Upper lobe of left lung (tissue), 6 donors: Measurements from ENCODE around the gene TVP23B. TPM values are rescaled to one million over a fixed set of nuclear protein-coding genes. Genes with fewer than 3 reads are reported as not detected.
A peak's percentile ranks its signal among the peaks of the same experiment; 100 is the strongest.
"Not testable (repeated sequence)": the region's sequence is repeated elsewhere in the genome, so short reads cannot be mapped to it uniquely, and the experiment has no call there.

Experiments used
- ATAC-seq, 2 donors: fragments of 200-7000 bp; cut with Tn5 transposase; one replicate each; pipeline ENCODE4 v1.9.1; 2022; ENCODE audit warnings: mild to moderate bottlenecking in 2 of 2, moderate library complexity in 2 of 2; ENCODE audit not compliant: low FRiP score in 2 of 2
- DNase-seq, 2 donors: peaks; one replicate each; pipeline ENCODE4 v3.0.0-alpha.2; 2019 to 2020
- H3K27ac ChIP-seq, 4 donors: fragments of 200-600 bp; sonication (generic); one replicate each; pipeline ENCODE4 v1.5.1; 2016 to 2019
- H3K27me3 ChIP-seq, 4 donors: fragments of 200-600 bp; sonication (generic); one replicate each; pipeline ENCODE4 v1.5.1; 2017 to 2019
- H3K36me3 ChIP-seq, 4 donors: fragments of 200-600 bp; sonication (generic); one replicate each; pipeline ENCODE4 v1.5.1; 2016 to 2019
- H3K4me1 ChIP-seq, 4 donors: fragments of 200-600 bp; sonication (generic); one replicate each; pipeline ENCODE4 v1.5.1; 2018 to 2019
- H3K4me3 ChIP-seq, 4 donors: fragments of 200-600 bp; sonication (generic); one replicate each; pipeline ENCODE4 v1.5.1; 2017 to 2019; ENCODE audit warnings: mild to moderate bottlenecking in 2 of 4, moderate library complexity in 1 of 4
- H3K9me3 ChIP-seq, 4 donors: fragments of 200-600 bp; sonication (generic); one replicate each; pipeline ENCODE4 v1.5.1; 2018 to 2019
- EP300 ChIP-seq, 4 donors: sonication (generic); formaldehyde crosslinking; IDR thresholded peaks; one replicate each; pipeline ENCODE4 v1.5.1; 2017; ENCODE audit warnings: antibody characterized with exemption in 4 of 4, control low read depth in 2 of 4
- POLR2A ChIP-seq, 4 donors: fragments of 450-650 bp; IDR thresholded peaks; one replicate each; pipeline ENCODE4 v1.5.1; 2016 to 2017; ENCODE audit warnings: antibody characterized with exemption in 4 of 4, mild to moderate bottlenecking in 2 of 4
- POLR2AphosphoS5 ChIP-seq, 2 donors: sonication (generic); formaldehyde crosslinking; IDR thresholded peaks; one replicate each; pipeline ENCODE4 v1.5.1; 2017; ENCODE audit warnings: antibody characterized with exemption in 2 of 2
- WGBS, 2 donors: methylation state at CpG; one replicate each; pipeline ENCODE4 v1.1.5; 2017 to 2018; 5-methylcytosine and 5-hydroxymethylcytosine counted together
- total RNA-seq, 6 donors: library from RNA; depleted of rRNA in 4 of 6; stranded (reverse); fragments of >200 nt in 4 of 6; gene quantifications; one replicate each; pipeline versions ENCODE4 v1.1.0 to v1.2.1, GENCODE V29; 2016 to 2021
- donor health status: DM: no; HTN: no; CAD: no; lungs with moderate emphysema.
- donor health status: DM: no; HTN: yes; CAD: no; lungs with severe emphysema.

TVP23B gene
- 10 to 100 TPM; 14.7 to 71.1 (median 34.9) TPM for total RNA-seq

DNA sequence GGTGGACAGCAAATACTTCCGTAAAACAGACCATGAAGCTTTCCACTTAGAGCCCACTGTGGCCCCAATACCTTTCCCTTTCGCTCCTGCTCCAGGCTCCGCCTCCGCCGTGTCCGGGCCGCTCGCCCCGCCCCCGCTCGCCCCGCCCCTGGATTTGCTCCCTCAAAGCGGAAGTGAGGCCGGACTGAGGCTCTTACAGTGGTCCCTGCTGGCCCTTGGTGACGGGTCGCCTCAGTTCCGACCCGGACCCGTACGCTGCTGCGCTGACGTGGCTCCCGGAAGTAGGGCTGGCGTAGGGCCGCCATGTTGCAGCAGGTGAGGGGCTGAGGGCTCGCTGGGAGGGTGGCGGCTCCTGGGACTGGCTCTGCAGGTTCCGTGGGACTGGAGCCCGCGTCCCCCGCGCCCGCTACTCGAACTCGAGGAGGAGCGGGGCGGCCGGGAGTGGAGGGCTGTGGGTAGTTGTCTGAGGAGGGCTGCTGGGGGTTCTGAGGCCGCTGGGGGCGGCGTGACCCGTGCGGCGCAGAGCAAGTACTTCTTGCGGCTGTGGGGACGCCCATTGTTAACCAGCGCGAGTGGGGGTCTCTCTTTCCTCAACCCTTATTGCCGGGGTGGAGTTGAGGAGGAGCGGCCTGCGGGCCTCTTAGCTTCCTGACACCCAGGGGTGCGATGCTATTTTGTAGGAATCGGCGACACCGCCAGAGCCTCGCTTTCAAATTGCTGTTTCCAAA is at the start of gene TVP23B:
TSS of gene TVP23B (plus strand) at position 193 of the 728 bp plus-strand sequence. CDS start at position 304, 111 bp downstream.
- TF ChIP-seq POLR2AphosphoS5 (IDR thresholded peaks at IDR 0.05), result peak; percentile 98
- TF ChIP-seq POLR2A (IDR thresholded peaks at IDR 0.05), result peak in 2 of 4 donors; percentile 59 to 73
- DNase-seq (peak; percentile 99 to 100), ATAC-seq (peak; percentile 99 to 100)
- not testable (repeated sequence) for H3K36me3 ChIP-seq, H3K27me3 ChIP-seq, H3K9me3 ChIP-seq
- 0% methylated on average over 1 to 24 of the region's 56 CpGs for WGBS, 2 donors
- Histone ChIP-seq H3K4me1 (peaks cover 0 to 19% (median 7%) of the 10 kb centered on the region in 4 donors), H3K4me3 (peak within 1 kb of the TSS; percentile 38 to 59 (median 58)), H3K27ac (peak within 1 kb of the TSS; percentile 81 to 90 (median 88))

DNA sequence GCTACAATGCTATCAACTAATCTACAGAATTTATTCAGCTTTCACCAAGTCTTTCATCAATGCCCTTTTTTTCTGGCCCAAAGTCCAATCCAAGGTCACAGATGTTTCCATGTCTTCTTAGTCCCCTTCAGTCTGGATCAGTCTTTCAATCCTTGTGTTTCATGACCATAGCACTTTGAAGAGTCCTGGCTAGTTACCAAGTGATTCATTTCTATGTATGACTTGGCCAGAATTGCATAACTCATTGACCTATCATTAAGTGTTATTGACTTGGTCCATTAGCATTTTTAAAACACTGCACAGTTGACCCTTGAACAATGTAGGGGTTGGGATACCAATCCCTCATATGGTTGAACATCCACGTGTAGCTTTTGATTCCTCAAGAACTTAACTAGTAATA is 48.5 kb upstream of the TVP23B start:
- not testable (repeated sequence) for H3K4me1 ChIP-seq, H3K36me3 ChIP-seq, H3K9me3 ChIP-seq, H3K27me3 ChIP-seq, H3K4me3 ChIP-seq, DNase-seq, H3K27ac ChIP-seq
- peak in 1 of 2 donors; percentile 38 for ATAC-seq
- WGBS, 2 donors, result 67 to 80% methylated on average over 1 of the region's 1 CpG

- H3K4me3 ChIP-seq, H3K36me3 ChIP-seq, H3K27me3 ChIP-seq, H3K27ac ChIP-seq, H3K9me3 ChIP-seq, H3K4me1 ChIP-seq: not testable (repeated sequence)
- ATAC-seq (peak in 1 of 2 donors; percentile 46), DNase-seq (peak in 1 of 2 donors; percentile 45)
- peak in 1 of 4 donors; percentile 93 for TF ChIP-seq EP300 (IDR thresholded peaks at IDR 0.05)
- TF ChIP-seq POLR2AphosphoS5 (IDR thresholded peaks at IDR 0.05), result peak; percentile 30 to 40
- 53 to 69% methylated on average over 4 of the region's 4 CpGs for WGBS, 2 donors
These were observed 47.6 kb upstream of the TVP23B start for GRCh38 chr17:18733350-18733749.

DNA sequence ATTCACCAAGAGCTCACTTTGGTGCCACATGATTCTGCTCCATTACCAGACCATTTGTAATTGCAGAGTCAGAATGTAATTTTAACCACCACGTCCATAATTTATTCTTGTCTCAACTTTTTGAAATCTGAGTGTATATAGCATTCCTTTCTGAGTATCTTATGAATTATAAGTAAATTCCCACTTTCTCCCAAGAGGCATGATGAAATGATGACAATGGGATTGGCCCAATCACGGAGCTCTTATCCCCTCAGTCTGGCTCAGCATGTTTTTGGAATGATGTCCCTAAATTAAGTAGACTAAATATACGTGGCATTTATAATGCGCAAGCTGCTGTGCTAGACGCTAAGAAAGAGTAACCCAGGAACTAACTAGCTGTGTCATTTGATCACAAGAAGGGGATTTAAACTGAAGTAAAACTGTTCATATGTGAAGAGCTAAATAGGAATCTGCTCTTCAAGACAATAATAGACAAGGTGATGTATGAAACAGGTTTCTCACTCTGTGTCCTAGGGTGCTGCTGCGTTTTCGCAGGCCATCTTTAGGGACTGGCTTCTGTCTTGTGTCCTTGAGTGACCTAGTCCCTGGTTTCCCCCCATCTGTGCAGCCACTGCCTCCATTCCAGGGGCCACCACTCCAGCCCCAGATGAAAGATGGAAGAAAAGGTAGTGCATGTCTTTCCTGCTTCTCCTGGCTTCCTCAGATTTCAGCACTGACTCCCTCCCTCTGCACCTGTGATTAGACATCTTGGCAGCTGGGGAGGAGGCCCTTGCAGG is 41.2 kb upstream of the TVP23B start:
- not testable (repeated sequence) for ATAC-seq, DNase-seq, H3K4me1 ChIP-seq, H3K36me3 ChIP-seq, H3K4me3 ChIP-seq, H3K27me3 ChIP-seq, H3K9me3 ChIP-seq, H3K27ac ChIP-seq
- WGBS, 2 donors, result 84 to 86% methylated on average over 7 of the region's 7 CpGs

DNA sequence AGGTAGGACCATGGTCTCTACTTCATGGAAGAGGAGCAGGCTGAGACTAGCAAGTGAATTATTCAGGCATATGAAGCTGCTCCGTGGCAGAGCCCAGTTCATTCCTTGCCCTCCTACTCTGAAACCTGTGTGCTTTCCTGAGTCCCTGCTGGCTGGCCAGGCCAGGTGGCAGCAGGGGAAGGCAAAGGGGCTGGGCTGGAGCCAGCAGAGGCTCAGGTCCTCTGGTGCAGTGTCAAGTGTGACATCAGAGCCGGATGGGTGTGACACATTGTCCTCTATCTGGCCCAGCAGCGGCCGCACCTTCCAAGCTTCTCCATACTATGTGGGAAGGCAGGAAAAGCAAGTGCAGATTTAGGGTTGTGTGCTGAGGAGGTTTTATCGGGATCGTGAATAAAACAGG is 39.8 kb upstream of the TVP23B start:
- H3K27ac ChIP-seq, DNase-seq, H3K9me3 ChIP-seq, H3K4me3 ChIP-seq, H3K4me1 ChIP-seq, H3K36me3 ChIP-seq, ATAC-seq, H3K27me3 ChIP-seq: not testable (repeated sequence)
- WGBS, 2 donors, result 88 to 95% methylated on average over 2 to 3 of the region's 6 CpGs

DNA sequence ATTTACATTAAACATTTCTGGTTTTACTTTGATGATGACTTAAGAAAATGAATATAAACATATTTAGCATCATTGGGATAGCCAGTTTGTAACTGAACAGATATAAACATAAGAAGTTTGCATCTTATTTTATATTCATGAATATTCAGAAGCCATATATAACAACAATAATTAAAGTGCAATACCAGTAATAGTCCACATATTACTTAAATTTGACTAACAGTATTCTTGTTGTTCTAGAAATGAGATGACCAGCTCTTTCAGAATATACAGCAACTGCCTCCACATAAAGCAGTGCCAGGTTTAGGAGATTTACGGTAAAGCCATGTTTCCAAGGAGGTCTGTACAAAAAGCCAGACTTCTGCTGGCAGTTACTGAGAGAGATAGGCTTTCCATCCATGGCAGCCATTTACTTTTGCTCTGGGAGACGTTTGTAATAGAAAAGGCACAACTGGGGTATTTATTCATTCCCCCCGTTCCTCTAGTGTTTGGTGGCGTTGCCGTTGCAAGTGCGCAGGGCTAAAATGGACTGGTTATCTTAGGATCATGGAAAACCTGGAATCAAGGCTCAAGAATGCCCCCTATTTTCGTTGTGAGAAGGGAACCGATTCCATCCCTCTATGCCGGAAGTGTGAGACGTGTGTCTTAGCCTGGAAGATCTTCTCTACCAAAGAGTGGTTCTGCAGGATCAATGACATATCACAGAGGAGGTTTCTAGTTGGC is 37.1 kb upstream of the TVP23B start, which contains the start of gene FBXW10:
TSS of gene FBXW10 (plus strand) at position 356 of the 723 bp plus-strand sequence. CDS start at position 547, 191 bp downstream.
- not testable (repeated sequence) for H3K27me3 ChIP-seq, H3K4me1 ChIP-seq, H3K27ac ChIP-seq, H3K9me3 ChIP-seq, H3K36me3 ChIP-seq, DNase-seq, H3K4me3 ChIP-seq
- WGBS, 2 donors, result 38 to 41% methylated on average over 7 to 8 of the region's 10 CpGs
- ATAC-seq, result peak in 1 of 2 donors; percentile 72

GRCh38 chr17:18744726-18745125 is 36.3 kb upstream of the TVP23B start:
- 49 to 66% methylated on average over 3 to 4 of the region's 4 CpGs for WGBS, 2 donors
- not testable (repeated sequence) for H3K4me1 ChIP-seq, H3K9me3 ChIP-seq, H3K27ac ChIP-seq, H3K27me3 ChIP-seq, ATAC-seq, DNase-seq, H3K4me3 ChIP-seq, H3K36me3 ChIP-seq

GRCh38 chr17:18746551-18746950 is 34.4 kb upstream of the TVP23B start:
- not testable (repeated sequence) for H3K4me3 ChIP-seq, H3K4me1 ChIP-seq, H3K9me3 ChIP-seq, H3K27ac ChIP-seq, DNase-seq, ATAC-seq, H3K27me3 ChIP-seq, H3K36me3 ChIP-seq
- 73 to 81% methylated on average over 3 of the region's 3 CpGs for WGBS, 2 donors

DNA sequence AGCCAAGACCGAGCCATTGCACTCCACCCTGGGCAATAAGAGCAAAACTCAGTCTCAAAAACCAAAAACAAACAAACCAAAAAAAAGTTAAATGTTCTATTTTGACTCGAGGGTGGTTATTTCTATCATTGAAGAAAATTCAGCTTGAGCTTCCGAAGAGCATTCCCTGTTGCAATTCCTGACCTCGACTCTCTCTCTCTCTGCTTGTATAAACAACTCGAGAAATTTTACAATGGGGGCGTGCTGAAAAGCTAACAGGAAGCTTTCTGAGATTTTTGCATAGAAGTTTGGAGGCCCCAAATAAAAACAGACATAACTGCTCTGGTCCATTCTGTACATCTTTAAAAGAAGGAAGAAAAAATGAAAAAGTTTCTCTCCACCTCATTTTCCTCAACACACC is 33.5 kb upstream of the TVP23B start:
- WGBS, 2 donors, result 29 to 52% methylated on average over 6 of the region's 6 CpGs
- not testable (repeated sequence) for H3K4me1 ChIP-seq, H3K9me3 ChIP-seq, H3K4me3 ChIP-seq, H3K27ac ChIP-seq, H3K36me3 ChIP-seq, H3K27me3 ChIP-seq, ATAC-seq, DNase-seq

DNA sequence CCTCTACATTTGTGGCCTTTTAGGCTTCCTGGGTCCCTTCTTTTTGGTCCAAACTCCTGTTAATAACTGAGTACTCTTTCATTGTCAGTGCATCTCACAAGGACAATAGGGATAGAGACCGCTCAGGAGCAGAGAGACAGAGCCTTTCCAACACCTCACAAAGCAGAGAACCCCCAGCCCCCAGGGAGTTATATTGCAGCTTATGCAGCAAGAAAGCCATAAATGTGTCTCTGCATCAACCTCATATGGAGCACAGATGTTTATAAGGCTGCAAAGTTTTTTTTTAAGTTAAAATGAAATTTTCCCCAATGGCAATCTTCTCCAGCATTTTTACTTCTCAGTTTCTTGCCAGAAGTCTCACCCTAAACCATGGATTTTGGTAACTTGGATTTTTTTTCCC is 30.7 kb upstream of the TVP23B start:
- not testable (repeated sequence) for ATAC-seq

GRCh38 chr17:18753829-18754409 is 27.1 kb upstream of the TVP23B start:
- H3K4me1 ChIP-seq, H3K27ac ChIP-seq, H3K9me3 ChIP-seq, H3K4me3 ChIP-seq, ATAC-seq, H3K36me3 ChIP-seq, H3K27me3 ChIP-seq, DNase-seq: not testable (repeated sequence)
- WGBS, 2 donors, result 79 to 82% methylated on average over 5 of the region's 6 CpGs

More for the DNA sequence above, 30.7 kb upstream of the TVP23B start:
- H3K27me3 ChIP-seq, DNase-seq, H3K4me1 ChIP-seq, H3K9me3 ChIP-seq, H3K36me3 ChIP-seq, H3K27ac ChIP-seq, H3K4me3 ChIP-seq: not testable (repeated sequence)
- 100% methylated on average over 1 of the region's 1 CpG for WGBS, 2 donors

DNA sequence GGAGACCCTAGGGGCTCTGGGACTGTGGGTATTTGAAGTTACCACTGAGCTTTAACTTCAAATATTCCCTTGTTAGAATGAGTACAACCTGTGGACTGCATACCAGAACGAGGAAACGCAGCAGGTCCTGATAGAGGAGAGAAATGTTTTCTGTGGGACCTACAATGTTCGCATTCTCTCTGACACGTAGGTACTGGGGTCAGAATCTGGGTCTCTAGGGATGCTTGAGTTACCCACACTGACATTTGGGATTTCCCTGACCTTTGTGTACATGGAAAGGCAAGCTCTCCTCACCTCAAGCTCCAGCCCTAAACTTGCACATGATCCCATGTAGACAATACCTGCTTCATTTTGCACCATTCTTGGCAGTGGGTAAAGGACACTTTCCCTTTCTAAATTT is 25.0 kb upstream of the TVP23B start:
- not testable (repeated sequence) for H3K27ac ChIP-seq, ATAC-seq, H3K4me1 ChIP-seq, H3K27me3 ChIP-seq, H3K9me3 ChIP-seq, H3K4me3 ChIP-seq, H3K36me3 ChIP-seq, DNase-seq
- WGBS, 2 donors, result 88 to 90% methylated on average over 4 of the region's 4 CpGs
